Stimulated activated naive CD4-positive, alpha-beta T cell (primary cell): ENCODE data around the gene CDR2.
"Not testable (repeated sequence)": the region's sequence is repeated elsewhere in the genome, so short reads cannot be mapped to it uniquely, and the experiment has no call there.

Experiments
- DNase-seq, 6 experiments: peaks; one replicate each; lab custom pipeline; 2025; lab: John Stamatoyannopoulos, UW

CDR2 gene

GRCh38 chr16:22375963-22376640 lies 1.7 kb upstream of the CDR2 start:
- DNase-seq, result no peak

- DNase-seq, result peak in 2 of 6 experiments; percentile 27 to 54
These were observed 921 bp upstream of the CDR2 start for GRCh38 chr16:22375117-22375962.

- peak; percentile 27 to 69 (median 42) for DNase-seq
These were observed 633 bp downstream of the CDR2 start for GRCh38 chr16:22373662-22374310.

GRCh38 chr16:22372882-22373661 lies 1.3 kb downstream of the CDR2 start:
- DNase-seq, result peak in 3 of 6 experiments; percentile 14 to 50 (median 29)

GRCh38 chr16:22370038-22370820 lies 4.2 kb downstream of the CDR2 start:
- DNase-seq, result no peak

- peak in 2 of 6 experiments; percentile 13 to 36 for DNase-seq
These were observed 5.1 kb downstream of the CDR2 start for GRCh38 chr16:22369221-22369811.

- DNase-seq, result not testable (repeated sequence)
These were observed 6.1 kb downstream of the CDR2 start for GRCh38 chr16:22368200-22368826.

GRCh38 chr16:22366889-22367288 lies 7.5 kb downstream of the CDR2 start:
- DNase-seq, result no peak

- DNase-seq, result no peak
These were observed 8.0 kb downstream of the CDR2 start for GRCh38 chr16:22366371-22366770.

- no peak for DNase-seq
These were observed 10.2 kb downstream of the CDR2 start for GRCh38 chr16:22364241-22364640.

- no peak for DNase-seq
These were observed 13.3 kb downstream of the CDR2 start for GRCh38 chr16:22360963-22361659.

GRCh38 chr16:22359679-22360078 lies 14.7 kb downstream of the CDR2 start:
- DNase-seq, result no peak

- DNase-seq, result peak in 3 of 6 experiments; percentile 81 to 84 (median 83)
These were observed 16.4 kb downstream of the CDR2 start for GRCh38 chr16:22358000-22358399.

GRCh38 chr16:22357635-22357971 lies 16.8 kb downstream of the CDR2 start:
- peak in 2 of 6 experiments; percentile 26 to 59 for DNase-seq

- no peak for DNase-seq
These were observed 17.3 kb downstream of the CDR2 start for GRCh38 chr16:22356930-22357634.

- DNase-seq, result peak in 2 of 6 experiments; percentile 5 to 20
These were observed 18.9 kb downstream of the CDR2 start for GRCh38 chr16:22355487-22355908.

GRCh38 chr16:22353933-22354541 lies 20.4 kb downstream of the CDR2 start:
- no peak for DNase-seq

GRCh38 chr16:22353191-22353919 lies 21.1 kb downstream of the CDR2 start:
- no peak for DNase-seq
